Mucosa of stomach (tissue), 1 donor: ENCODE data around the gene CERS6.
"Not testable (repeated sequence)": the region's sequence is repeated elsewhere in the genome, so short reads cannot be mapped to it uniquely, and the experiment has no call there.

ENCODE experiments used
- H3K27me3 ChIP-seq: one replicate; pipeline ENCODE4 v1.7.0; 2013; ENCODE audit warnings: mild to moderate bottlenecking, low read length; ENCODE audit not compliant: control insufficient read depth, insufficient read depth
- H3K36me3 ChIP-seq: one replicate; pipeline ENCODE4 v1.7.0; 2013; ENCODE audit warnings: low read length; ENCODE audit not compliant: control insufficient read depth, insufficient read depth
- H3K4me1 ChIP-seq: one replicate; pipeline ENCODE4 v1.7.0; 2013; ENCODE audit warnings: mild to moderate bottlenecking, low read length; ENCODE audit not compliant: control insufficient read depth, insufficient read depth
- H3K4me3 ChIP-seq: one replicate; pipeline ENCODE4 v1.7.0; 2013; ENCODE audit warnings: low read length
- H3K9ac ChIP-seq: one replicate; pipeline ENCODE4 v1.7.0; 2013; ENCODE audit warnings: mild to moderate bottlenecking, low read length, moderate library complexity
- H3K9me3 ChIP-seq: one replicate; pipeline ENCODE4 v1.7.0; 2013; ENCODE audit warnings: mild to moderate bottlenecking, low read length, moderate library complexity; ENCODE audit not compliant: control insufficient read depth
- donor health status: Pancreatic carcinoma.

Gene CERS6

GRCh38 chr2:168753765-168754329, 297.8 kb downstream of the CERS6 start:
- Histone ChIP-seq H3K9me3 (no peaks in the 10 kb centered on the region), H3K27me3 (no peaks in the 10 kb centered on the region), H3K9ac (no peak overlapping the region), H3K4me3 (no peak overlapping the region), H3K36me3 (no peaks in the 10 kb centered on the region), H3K4me1 (peaks cover 27% of the 10 kb centered on the region)

DNA sequence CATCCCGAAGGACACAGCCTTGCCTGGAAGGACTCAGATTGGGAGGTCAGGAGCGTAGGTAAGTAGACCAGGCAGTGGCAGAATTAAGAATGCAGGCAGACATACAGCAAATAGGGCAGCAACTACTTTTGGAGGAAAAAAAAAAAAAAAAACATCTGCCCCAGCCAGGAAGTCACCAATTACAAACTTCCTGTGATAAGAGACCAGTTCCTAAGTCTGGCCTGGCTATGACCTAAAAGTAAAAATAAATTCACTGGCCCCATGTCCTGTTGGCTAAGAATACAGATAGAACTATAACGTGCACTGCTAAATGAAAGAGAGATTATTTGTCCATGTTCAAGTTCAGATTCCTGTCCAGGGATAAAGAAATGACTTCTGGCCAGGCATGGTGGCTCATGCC, 301.2 kb downstream of the CERS6 start:
- Histone ChIP-seq H3K9ac (no peak overlapping the region), H3K4me1 (peaks cover 15% of the 10 kb centered on the region), H3K9me3 (no peaks in the 10 kb centered on the region), H3K36me3 (no peaks in the 10 kb centered on the region), H3K4me3 (no peak overlapping the region), H3K27me3 (no peaks in the 10 kb centered on the region)

DNA sequence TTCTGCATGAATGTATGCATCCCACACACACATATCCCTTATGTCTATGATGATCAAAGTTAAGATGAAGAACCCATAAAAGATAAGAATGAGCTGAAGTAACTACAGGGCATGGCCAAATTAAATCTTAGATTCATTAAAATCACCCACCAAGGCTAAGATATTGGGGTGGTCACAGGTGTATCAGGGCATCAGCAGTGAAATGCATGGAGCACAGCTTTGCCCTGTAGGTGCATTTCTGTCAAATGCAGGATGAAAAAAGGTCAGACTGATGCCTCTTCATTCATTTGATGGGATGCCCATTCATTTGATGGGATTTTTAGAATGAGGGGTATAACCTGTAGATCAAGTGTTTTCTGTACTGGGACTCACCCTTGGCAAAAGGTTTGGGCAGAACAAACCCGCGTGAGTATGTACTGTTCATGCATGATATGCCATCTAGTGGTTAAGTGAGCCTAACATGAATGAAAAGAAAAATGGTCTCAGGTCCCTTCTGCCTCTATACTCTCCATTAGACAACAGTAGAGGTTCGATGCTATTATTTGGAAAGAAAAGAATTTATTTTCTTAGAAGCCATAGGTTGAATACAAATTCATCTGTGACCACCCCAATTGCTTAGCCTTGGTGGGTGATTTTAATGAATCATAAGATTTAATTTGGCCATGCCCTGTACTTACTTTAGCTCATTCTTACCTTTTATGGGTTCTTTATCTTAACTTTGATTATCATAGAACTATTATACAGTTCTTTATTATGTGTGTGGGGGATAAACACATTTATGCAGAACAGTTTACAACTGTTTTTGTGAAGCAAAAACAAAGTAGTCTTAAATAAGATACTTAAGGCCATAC, 303.1 kb downstream of the CERS6 start:
- peaks cover 15% of the 10 kb centered on the region for H3K4me1 ChIP-seq
- H3K36me3 ChIP-seq: no peaks in the 10 kb centered on the region
- no peak overlapping the region for H3K9ac ChIP-seq
- H3K27me3 ChIP-seq: no peaks in the 10 kb centered on the region
- H3K9me3 ChIP-seq: no peaks in the 10 kb centered on the region
- no peak overlapping the region for H3K4me3 ChIP-seq

GRCh38 chr2:168765401-168765800, 309.3 kb downstream of the CERS6 start:
- no peaks in the 10 kb centered on the region for H3K27me3 ChIP-seq
- H3K4me3 ChIP-seq: no peak overlapping the region
- H3K9ac ChIP-seq: no peak overlapping the region
- no peaks in the 10 kb centered on the region for H3K9me3 ChIP-seq
- H3K36me3 ChIP-seq: no peaks in the 10 kb centered on the region
- no peaks in the 10 kb centered on the region for H3K4me1 ChIP-seq

DNA sequence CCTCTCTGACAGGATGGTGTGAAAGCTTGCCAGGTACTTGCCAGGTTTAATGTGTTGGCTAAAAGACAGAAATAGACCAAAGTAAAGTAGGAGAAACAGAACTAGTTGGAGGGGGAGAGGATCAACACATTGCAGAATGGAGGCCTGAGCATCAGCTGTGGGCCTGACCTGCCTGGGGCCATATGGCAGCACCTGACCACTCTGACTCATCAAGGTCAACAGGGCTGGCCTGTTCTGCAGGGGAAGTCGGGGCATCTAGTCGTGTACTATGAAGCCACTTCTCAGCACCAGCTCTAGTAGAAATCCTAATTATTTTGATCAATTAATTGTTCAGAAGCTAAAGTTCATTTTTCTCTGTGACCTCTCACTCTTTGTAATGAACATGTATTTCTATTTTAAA, 310.5 kb downstream of the CERS6 start:
- H3K4me1 ChIP-seq: no peaks in the 10 kb centered on the region
- no peaks in the 10 kb centered on the region for H3K36me3 ChIP-seq
- no peaks in the 10 kb centered on the region for H3K27me3 ChIP-seq
- no peak overlapping the region for H3K4me3 ChIP-seq
- no peaks in the 10 kb centered on the region for H3K9me3 ChIP-seq
- no peak overlapping the region for H3K9ac ChIP-seq

- Histone ChIP-seq H3K9me3 (no peaks in the 10 kb centered on the region), H3K9ac (no peak overlapping the region), H3K27me3 (no peaks in the 10 kb centered on the region), H3K4me3 (no peak overlapping the region), H3K4me1 (no peaks in the 10 kb centered on the region), H3K36me3 (no peaks in the 10 kb centered on the region)
These were observed 311.2 kb downstream of the CERS6 start for GRCh38 chr2:168767258-168767657.

DNA sequence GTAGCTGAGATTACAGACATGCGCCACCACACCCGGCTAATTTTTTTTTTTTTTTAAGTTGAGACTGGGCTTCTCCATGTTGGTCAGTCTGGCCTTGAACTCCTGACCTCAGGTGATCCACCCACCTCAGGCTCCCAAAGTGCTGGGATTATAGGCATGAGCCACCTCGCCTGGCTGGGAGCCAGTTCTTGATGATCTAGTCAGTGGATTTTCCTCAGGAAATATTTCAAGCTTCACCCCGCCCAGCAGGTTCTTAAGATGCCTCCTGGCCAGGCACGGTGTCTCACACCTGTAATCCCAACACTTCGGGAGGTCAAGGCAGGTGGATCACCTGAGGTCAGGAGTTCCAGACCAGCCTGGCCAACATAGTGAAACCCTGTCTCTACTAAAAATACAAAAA, 312.3 kb downstream of the CERS6 start:
- not testable (repeated sequence) for H3K9me3 ChIP-seq, H3K9ac ChIP-seq, H3K36me3 ChIP-seq, H3K27me3 ChIP-seq, H3K4me1 ChIP-seq, H3K4me3 ChIP-seq

DNA sequence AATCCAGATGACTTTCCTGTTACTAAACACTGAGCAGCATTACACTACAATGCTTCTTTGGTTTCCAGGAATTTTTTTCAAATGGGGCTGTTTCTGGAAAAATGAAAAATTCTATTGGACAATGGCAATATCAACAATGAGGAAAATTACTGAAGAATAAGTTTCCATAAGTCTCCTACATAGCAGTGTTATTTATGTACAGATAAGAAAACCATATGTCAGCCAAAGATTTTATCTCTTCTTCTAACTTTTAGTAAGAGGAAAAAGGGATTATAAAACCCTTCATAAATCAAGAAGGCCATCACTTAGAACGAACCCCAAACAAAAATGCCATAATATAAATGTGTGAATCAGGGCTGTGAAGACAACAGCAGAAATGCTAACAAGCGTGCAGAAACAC, 314.7 kb downstream of the CERS6 start:
- Histone ChIP-seq H3K9ac (no peak overlapping the region), H3K4me1 (no peaks in the 10 kb centered on the region), H3K9me3 (no peaks in the 10 kb centered on the region), H3K27me3 (no peaks in the 10 kb centered on the region), H3K36me3 (no peaks in the 10 kb centered on the region), H3K4me3 (no peak overlapping the region)

DNA sequence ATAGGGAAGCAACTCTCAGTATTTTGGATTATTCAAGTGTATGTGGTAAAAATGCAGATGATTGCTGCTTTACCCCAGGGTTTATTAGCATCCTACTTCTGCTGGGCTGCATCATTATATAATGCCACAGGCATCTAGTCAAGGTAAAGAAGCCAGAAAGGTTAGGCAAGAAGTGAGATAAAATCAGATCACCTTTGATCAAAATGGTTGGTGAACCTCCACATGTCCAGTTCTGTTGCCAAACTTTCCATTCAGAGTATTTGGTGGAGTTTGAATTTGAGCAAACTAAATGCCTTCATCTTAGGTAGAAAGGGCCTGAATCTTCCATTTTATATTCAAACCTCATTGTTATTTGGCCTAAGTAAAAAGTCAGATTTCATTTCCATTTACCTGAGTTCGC, 316.6 kb downstream of the CERS6 start:
- Histone ChIP-seq H3K36me3 (no peaks in the 10 kb centered on the region), H3K27me3 (no peaks in the 10 kb centered on the region), H3K9me3 (no peaks in the 10 kb centered on the region), H3K9ac (no peak overlapping the region), H3K4me1 (no peaks in the 10 kb centered on the region), H3K4me3 (no peak overlapping the region)

DNA sequence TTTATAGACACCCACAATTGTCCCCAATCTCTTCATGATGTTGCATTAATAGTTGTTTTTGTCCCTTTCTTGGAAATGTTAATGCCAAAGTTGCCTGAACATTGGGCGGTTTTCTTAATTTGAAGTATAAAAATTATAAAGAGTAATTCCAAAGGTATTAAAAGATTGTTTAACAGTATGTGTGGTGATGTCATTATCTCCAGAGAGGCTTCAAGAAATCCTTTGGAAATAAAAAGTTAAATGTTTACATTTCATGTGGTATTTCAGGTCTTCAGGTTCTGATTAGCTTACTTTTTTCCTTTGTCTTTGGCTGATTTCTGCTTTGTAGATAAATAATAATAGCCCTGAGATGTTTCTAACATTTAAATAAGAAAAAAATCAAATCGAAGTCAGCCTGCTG, 317.1 kb downstream of the CERS6 start:
- Histone ChIP-seq H3K36me3 (no peaks in the 10 kb centered on the region), H3K9ac (no peak overlapping the region), H3K9me3 (no peaks in the 10 kb centered on the region), H3K27me3 (no peaks in the 10 kb centered on the region), H3K4me3 (no peak overlapping the region), H3K4me1 (no peaks in the 10 kb centered on the region)

DNA sequence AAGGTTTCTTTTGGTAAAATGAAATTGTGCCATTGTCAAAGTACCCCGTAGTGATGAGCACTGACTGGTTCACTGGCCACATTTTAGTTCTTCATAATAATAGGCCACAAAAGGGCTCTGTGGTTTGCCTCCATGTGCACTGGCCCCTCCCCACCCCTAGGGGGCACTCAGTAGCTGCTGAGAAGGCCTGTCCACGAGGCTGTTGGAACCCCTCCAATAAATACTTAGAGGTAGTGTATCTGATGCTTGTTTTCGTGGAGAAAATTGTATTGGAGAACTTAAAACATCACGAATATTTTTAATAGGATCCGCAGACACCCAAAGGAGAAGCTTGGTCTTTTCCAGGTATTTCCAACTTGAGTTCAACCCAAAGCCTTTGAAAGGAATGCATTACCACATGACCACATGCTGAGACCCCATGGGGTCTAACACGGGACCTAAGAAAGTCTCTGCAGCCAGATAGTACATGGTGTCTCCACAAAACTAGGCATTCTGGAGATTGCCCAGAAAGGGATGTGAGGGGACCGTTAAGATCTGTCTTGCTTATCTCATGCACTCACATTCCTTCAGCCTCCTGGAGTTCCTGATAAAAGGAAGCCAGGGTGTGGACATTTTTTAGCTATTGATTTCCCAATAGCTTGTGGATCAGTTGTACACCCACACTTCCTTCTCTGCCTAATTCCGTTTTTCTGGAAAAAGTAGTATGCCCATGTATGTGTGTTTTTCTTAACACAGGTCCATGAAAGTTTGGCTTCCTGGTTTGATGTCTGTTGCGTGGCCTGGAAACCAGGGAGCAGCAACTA, 317.8 kb downstream of the CERS6 start:
- H3K4me3 ChIP-seq: no peak overlapping the region
- H3K36me3 ChIP-seq: no peaks in the 10 kb centered on the region
- no peak overlapping the region for H3K9ac ChIP-seq
- no peaks in the 10 kb centered on the region for H3K9me3 ChIP-seq
- no peaks in the 10 kb centered on the region for H3K4me1 ChIP-seq
- H3K27me3 ChIP-seq: no peaks in the 10 kb centered on the region

DNA sequence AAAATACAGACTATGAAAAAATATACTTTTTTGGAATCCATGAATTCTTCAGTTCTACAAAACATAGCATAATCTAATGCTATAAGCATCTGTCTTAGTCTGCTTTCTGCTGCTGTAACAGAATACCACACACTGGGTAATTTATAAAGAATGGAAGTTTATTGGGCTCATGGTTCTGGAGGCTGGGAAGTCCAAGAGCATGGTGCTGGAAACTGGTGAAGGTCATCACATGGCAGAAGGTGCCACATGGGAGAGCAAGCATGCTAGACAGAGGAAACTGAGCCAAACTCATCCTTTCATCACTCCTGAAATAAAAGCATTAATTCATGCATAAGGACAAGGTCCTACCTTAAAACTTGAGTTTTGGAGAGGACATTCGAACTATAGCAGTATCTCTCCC, 319.8 kb downstream of the CERS6 start:
- H3K9me3 ChIP-seq: no peaks in the 10 kb centered on the region
- H3K4me1 ChIP-seq: peaks cover 1% of the 10 kb centered on the region

More for the DNA sequence above, 319.8 kb downstream of the CERS6 start:
- no peak overlapping the region for H3K4me3 ChIP-seq
- H3K36me3 ChIP-seq: no peaks in the 10 kb centered on the region
- no peaks in the 10 kb centered on the region for H3K27me3 ChIP-seq
- no peak overlapping the region for H3K9ac ChIP-seq
